ENCODE data around the gene CLNK.
A peak's percentile ranks its signal among the peaks of the same experiment; 100 is the strongest.

CLNK gene

DNA sequence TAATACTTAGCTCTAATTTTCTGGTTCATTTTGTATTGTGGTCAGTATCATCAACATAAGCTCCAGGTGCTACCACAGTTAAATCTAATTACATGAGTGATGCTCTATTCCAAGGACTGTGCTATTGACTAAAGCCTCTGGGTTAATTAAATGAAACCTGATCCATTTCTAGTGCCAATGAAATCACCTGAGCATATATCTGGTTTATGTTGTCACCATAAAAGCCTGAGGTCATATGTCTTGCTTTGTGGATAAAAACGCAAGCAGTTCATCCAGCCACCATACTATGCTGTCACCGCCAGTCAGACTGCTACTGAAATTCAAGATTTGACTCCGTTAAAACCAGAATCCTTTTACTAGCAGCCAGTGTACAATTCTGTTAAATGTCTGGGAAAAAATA, 163.1 kb downstream of the CLNK start:
- DNase-seq (ENCODE audit: low read depth), result no peak

DNA sequence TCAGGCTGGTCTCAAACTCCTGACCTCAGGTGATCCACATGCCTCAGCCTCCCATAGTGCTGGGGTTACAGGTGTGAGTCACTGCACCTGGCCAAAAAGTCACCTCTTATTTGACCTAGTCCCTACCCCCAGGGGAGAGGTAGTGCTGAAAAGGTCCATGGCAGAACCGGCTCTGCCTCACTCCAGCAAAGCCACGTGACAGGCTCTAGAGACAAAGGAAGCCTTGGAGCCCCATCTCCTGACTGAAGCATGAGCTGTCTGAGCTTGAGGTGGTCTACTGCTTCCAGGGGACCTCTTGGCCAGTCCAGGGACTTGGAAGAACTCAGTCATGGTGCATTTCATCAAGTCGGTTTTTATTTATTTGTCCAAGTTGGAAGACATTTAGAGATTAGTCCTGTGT, 174.8 kb downstream of the CLNK start:
- DNase-seq (ENCODE audit: low read depth), result no peak

DNA sequence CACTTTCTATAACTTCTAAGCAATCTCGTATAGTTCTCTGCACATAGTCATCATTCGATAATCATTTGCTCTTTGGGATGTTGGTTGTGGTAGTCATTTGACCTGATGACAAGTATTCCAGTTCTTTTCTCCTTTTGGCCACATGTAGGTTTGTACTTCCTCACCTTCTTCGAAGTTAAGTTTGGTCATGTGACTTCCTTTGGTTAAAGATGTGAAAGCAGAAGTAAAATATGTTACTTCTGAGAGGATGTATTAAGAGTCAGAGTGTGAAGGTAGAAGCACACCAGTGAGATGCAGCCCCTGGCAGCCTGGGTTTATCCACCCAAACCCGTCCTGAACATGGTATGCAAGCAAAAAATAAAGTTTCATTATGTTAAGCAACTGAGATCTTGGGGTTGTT, 178.5 kb downstream of the CLNK start:
- no peak for DNase-seq (ENCODE audit: low read depth)

DNA sequence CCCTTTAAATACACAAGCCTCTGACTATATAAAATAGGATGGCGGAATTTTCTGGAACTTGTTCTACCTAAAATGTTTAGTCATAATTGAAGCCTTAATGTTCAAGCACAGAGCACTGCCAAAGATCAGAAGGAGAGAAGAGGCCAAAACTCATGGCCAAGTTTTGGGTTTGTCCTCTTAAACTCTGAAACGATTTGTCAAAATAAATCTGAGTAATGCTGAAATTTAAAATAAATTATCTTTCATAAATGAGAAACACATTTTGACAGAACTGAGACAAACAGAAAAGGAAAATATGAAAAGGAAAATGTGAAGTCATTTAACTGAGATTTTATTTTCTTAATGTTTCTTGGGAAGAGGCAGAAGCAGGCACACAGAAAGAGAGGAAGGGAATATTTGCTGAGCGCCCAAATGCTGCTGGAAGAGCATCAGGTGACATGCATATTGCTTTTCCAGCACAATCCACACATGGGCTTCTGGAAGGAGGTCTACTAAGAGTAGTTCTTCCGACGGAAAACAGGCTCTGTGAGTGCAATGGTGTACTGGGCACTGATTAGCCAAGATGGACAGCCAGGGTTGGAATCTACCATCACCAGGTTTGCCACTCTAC, 179.9 kb downstream of the CLNK start:
- DNase-seq (ENCODE audit: low read depth), result no peak

DNA sequence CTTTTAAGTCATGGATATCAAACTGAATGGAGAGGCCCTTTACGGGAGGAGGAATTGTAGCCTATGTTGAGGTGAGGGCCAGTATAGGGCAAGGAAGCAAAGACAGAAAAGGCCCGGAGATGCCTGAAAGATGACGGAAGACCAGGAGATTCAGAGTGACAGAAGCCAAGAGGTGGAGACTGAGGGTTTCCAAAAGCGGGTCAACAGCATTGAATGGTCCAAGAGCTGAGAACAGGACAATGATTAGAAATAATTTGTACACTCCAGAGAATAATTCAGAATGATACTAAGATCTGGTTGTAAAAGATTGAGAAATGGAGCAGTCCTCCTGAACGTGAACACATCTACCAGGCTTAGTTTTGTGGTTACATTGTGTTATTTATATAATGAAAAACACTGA, 181.9 kb downstream of the CLNK start:
- no peak for DNase-seq (ENCODE audit: low read depth)

DNA sequence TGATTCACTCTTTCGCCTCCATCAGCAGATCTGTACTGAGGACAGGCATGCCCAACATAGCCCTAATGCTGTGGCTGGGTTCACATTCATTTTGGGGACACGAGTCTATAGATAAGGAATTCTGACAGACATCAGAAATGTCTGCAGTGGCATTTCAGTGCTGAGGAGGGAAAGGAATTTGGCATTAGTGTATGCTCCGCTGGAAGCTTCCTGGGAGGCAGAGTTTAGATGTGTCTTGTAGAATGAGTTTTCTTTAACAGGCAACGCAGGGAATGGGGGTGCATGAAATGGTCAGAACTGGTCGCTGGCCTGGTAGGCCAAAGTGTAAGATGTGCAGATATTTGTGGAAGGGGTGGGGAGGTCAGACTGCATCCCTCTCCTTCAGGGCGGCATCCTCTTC, 183.8 kb downstream of the CLNK start:
- no peak for DNase-seq (ENCODE audit: low read depth)

DNA sequence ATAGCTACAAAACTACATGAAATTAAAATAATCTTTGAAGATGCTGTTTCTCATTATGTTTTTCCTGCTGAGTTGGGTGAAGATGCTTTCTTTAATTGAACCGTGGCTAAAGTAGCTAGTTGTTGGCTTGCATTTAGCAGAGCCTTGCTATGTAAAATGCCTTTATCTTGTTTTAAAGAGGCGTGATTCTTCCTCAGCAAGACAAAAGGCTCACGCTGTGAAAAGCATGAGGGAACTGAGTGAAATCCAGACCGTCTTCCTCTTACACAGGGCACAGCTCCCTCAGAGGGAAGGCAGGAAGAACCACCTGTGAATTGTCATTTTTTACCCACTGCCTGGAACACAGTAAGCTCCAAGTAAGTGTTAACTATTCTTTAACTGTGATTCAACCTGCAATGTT, 188.4 kb downstream of the CLNK start:
- no peak for DNase-seq (ENCODE audit: low read depth)

DNA sequence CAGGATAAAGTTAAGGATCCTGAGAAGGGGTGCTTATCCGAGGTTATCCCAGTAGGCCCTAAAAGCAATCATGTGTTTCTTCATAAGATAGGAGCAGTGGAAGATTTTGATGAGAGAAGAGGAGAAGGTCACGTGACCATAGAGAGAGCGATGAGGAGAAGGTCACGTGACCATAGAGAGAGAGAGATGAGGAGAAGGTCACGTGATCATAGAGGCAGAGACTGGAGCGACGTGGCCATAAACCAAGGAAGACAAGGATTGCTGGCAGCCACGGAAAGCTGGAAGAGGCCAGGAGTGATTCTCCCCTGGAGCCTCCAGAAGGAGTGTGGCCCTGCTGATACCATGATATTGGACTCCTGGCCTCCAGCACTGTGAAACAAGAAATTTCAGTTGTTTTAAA, 188.9 kb downstream of the CLNK start:
- no peak for DNase-seq (ENCODE audit: low read depth)

DNA sequence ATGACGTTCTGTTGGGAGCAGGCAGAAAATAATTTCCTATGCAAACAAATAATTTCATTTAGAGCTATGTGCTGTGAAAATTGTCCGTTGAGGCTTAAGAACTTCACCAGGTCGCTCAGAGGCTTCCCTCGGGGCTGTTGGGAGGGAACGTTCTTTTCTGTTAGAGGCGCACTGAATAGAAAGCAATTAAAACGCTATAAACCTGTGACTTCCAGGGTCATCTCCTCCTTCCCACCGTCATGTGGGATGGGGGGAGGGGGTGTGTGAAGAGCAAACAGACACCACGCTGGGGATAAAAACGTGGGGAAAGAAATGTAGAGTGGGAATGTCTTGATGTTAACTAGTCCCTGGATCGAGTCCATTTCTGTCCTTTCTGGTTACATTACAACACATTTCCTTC, 192.1 kb downstream of the CLNK start:
- DNase-seq (ENCODE audit: low read depth), result no peak

DNA sequence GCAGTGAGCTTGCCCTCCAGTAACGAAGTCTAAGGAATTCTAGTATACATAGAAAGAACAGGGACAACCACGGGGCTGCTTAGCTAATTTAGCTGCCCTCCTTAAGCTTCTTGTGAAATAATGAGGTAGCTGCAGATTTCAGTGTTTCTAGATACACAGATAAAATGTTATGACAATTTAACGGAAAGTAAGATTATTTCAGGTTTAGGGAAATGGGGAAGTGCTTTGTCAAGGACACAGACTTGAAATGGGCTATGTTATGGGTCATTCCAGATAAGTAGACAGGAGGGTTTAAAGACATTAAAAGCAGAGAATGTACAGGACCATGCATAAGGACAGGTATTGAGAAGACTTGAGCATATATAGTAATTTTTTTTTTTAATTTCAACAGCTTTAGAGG, 193.2 kb downstream of the CLNK start:
- no peak for DNase-seq (ENCODE audit: low read depth)

DNA sequence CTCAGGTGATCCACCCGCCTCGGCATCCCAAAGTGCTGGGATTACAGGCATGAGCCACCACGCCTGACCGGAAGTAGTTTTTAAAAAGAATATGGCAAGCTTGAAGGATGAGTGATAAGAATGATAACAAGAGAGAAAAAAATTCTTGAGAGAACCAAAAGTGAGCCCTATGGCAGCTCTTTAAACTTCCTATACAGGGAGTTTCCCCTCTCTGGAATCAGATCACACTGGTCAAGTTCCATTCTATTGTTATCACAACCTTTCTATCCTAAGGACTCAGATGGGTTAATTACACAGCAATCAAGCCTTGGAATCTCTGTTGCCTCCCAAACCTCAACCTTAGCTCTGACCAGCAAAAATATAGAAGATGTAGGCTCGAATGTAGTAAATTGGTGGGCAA, 193.6 kb downstream of the CLNK start:
- DNase-seq (ENCODE audit: low read depth), result no peak

DNA sequence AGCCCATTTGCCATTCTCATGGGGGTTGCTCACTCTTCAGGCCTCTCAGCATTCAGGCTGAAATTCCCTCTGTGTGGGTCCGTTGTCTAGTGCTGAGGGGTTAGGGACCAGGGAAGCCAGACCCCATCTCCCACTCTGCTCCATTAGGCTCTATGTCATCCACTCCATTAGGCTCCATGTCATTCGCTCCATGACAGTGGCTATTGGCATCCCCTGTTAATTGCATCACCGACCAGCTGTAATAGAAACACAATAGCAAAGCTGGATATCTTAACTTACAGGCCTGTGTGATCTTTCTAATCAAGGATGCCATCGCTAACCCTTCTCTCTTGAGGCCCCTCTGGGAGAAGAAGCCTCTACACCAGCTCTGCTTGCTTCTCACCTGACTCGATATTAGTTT, 201.7 kb downstream of the CLNK start:
- DNase-seq (ENCODE audit: low read depth), result no peak

DNA sequence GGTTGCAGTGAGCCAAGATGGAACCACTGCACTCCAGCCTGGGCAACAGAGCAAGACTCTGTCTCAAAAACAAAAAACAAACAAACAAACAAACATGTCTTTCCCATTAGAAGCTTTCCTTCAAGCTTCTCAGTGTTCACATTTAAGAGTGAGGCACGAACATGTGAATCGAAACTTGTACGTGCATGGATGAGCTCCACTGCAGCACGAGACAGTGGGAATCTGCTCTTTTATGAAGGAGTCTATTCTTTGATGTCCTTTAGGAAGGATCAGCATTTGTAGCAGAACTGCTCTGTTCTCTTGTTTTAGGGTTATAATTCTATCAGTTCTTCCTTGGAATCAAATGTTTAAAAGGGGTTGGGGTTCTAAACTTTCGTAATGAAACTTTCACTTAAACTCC, 204.0 kb downstream of the CLNK start:
- DNase-seq (ENCODE audit: low read depth), result no peak

DNA sequence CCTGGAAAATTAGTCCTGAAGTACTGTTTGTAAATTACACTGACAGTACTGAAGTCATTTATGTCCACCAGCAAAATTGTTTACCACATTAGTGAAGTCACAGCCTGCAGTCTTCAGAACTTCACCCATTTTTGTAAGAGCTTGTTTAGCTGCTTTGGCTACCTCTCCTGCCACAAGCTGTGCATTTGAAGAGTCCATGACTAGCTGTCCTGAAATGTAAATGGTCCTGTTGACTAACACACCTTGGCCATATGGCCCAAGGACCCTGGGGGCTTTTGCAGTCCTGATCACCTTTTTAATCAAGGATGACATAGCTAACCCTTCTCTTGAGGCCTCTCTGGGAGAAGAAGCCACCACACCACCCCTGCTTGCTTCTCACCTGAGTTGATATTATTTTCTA, 205.9 kb downstream of the CLNK start:
- no peak for DNase-seq (ENCODE audit: low read depth)

DNA sequence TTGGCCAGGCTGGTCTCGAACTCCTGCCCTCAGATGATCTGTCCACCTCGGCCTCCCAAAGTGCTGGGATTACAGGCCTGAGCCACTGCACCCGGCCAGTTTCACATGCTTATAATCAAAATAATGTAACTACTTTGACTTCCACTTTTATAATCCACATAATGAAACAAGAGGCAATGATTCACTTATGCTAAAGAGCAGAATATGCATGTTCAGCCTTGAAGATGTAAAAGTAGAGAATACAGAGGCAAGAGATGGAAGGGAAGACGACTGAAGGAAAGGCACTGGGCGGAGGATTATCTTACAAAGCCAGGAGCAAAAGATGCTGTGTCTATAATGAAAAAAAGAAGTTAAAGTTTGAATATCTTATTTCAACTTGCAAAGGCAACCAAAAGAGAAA, 214.1 kb downstream of the CLNK start:
- no peak for DNase-seq (ENCODE audit: low read depth)

DNA sequence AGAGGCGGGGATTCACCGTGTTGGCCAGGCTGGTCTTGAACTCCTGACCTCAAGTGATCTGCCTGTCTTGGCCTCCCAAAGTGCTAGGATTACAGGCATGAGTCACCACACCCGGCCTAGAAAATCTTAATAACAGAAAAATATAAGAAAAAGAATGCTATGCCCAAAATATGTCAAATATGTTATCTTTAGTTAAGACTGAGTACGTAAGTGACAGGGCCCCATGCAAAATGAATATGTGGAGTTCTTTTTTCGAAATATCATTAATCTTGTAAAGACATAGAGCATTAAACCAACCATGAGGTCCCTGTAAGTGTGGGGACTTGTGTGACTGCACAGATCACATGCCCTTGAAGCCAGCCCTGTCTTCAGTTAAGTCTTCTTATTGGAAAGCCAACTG, 218.4 kb downstream of the CLNK start:
- no peak for DNase-seq (ENCODE audit: low read depth)

DNA sequence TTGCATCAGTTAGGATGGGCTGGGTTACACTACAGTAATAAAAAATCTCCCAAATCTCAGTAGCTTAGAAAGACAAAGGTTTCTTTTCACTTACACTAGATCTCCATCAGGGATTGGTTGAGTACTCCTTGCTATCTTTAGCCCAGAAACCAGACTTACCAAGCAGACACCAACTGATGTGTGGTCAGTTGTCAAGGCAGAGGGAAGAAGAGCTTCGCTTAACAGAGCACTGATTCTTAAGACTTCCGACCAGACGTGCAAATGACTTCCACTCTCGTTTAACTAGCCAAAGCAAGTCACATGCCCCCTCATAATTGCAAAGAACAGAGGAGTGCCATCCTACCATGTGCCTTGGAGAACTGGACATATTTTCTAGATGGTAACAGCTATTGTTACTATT, 221.7 kb downstream of the CLNK start:
- no peak for DNase-seq (ENCODE audit: low read depth)

DNA sequence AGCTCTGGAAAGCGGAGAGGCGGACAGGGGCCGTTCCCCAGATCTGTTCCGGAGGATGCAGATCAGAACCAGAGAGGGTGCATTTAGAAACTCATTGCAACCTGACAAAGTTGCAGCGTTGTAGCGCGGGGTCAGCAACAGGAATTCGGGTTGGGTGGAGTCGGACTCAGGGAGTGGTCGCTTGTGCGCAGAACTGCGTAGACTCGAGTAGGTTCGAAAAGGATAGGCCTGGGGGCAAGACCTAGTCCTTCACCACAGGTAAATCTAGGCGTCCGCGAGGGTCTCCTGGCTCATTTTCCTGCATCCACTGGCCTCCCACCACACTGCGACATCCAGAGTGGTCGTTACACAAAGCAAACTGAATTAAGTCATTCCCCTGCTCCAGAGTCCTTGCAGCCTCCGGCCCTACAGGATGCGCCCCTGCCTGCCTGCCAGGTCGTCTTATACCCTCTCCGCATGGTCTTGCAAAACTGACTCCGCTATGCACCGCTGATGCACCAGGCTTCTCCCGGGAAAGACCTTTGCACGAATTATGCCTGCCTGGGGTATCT, 222.6 kb downstream of the CLNK start:
- DNase-seq (ENCODE audit: low read depth), result no peak

DNA sequence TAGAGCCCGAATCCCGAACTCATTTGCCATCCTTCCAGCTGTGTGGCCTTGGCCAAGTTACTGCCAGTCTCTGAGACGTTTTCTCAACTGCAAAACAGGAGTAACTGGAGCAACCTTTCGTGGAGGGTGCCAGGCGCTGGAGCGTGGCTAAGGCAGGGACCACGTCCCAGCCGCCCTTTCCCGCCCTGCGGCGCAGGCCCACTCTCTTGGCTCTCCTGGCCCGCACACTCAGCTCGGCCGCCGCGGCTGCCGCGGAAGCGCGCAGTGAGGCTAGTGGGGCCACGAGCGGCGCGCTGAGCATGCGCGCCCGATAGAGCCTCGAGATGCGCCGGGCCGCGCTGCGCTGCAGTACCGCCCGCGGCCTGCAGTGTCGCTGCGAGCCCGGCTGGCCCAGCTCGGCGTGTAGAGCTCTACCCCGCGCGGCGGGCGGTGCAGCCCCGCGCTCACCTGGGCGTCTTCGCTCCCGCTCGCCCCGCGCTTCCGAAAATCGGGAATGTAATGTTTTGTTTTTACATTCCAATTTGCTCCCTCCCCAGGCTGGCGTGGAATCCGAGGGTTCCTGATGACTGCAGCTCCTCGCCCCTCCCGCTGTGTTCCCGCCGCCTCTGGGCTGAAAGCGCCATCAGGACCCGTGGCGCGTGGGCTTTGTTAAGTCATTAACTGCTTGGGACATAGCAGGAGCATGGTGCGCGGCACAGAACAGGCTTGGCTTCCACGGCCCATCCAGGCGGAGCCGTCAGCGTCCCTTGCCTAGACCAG, 223.3 kb downstream of the CLNK start:
- peak; percentile 46 for DNase-seq (ENCODE audit: low read depth)

DNA sequence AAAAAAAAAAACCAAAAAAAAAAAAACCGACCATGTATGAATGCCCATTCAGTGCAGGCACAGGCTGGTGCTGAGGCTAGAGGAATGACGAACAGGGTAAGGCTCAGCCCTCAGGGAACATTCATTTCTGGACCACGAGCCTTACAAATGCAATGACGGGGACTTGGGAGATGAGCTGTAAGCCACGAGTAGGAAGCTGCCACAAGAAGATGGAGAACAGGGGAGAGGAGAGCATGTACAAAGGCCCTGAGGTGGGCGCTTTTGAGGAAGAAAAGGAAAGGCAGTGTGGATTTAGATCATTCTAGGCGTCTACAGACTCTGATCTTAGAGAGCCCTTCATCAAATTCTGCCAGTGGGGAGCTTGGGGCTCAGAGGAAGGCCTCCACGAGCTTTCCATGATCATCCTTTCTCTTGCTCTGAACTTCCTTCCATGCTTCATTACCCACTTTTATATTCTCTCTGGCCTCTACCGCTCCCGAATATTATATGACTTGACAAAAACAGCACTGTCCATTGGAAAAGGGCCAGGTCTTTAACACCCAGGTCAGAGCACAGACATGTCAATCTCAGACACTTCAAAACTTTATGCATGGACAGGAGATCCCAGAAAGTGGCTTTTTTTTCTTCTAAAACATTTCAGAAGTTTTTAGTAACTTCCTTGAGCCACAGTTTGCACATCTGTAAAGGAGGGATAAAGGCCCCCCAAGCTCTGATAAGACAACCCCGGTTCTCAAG, 224.1 kb downstream of the CLNK start:
- no peak for DNase-seq (ENCODE audit: low read depth)

DNA sequence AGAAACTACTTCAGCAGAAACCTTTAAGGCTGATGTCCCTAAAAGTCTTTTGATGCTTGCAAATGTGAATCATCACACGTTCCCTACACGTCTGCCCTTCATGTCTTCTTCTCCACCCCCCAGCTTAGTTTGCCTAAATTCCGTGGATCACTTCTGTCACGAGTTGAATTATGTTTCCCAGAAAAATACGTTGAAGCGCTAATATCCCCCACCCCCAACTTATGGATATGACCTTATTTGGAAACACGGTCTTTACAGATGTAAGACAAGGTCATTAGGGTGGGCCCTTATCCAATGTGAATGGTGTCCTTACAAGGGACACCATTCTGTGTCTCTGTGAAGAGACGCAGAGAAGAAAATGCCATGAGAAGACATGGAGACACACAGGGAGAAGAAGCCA, 225.3 kb downstream of the CLNK start:
- no peak for DNase-seq (ENCODE audit: low read depth)

DNA sequence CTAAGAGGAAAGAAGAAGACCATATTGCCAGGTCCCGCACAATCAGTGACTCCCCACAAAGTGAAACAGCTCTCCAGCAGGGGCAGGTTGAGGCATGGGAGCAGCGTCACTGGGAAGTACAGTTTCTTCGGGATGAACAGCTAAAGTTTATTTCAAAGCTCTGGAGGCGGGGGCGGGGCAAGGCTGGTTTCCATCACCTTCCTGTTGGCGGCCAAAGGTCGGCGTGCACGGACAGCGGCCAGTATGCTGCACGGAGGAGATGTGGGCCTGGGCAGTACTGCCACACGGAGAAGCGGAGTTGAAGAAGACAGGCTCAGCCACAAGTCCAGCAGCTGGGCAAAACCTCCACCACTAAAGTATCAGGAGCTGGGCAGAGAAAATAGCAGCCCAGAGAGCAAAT, 226.4 kb downstream of the CLNK start:
- no peak for DNase-seq (ENCODE audit: low read depth)

DNA sequence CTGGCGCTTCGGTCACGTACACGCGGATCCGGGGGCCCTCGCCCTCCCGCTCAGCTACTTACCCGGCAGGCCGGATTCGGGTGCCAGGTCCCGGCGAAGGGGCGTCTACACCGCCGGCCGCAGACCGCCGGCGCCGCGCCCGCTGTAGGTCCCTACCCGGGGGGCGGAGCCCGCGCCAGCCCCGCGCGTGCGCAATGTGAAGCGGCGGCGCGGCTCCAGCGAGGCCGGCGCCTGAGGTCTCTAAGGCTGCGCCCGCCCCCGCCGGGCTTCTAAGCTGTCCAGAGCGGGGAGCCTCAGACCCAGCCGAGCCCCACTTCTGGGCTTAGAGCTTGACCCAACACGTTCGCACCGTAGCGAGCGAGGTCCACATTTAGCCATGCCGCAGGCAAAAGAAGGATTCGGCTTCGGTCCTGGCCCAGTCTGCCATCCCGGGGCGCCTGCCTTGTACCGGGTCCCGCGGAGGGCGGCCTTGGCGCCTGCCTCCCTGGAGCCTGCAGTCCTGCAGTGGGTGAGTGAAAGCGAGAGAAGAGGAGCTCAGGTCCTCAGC, 227.2 kb downstream of the CLNK start, which contains the start of gene ZNF518B:
Gene ZNF518B (minus strand): TSS at position 172 of the 547 bp plus-strand sequence. CDS start 11,098 bp downstream, outside the sequence.
- peak; percentile 68 for DNase-seq (ENCODE audit: low read depth)
